Muscle of arm (tissue), 12 donors: Measurements from ENCODE around the gene BPIFA3. TPM values are rescaled to one million over a fixed set of nuclear protein-coding genes. Genes with fewer than 3 reads are reported as not detected.

ENCODE experiments used
- DNase-seq: peaks from one replicate; pipeline ENCODE4 v3.0.0-alpha.2; 2013
- polyA plus RNA-seq, 12 donors: library from polyadenylated mRNA; unstranded; fragments of 120-200 nt; gene quantifications; one replicate each; pipeline ENCODE4 v1.2.1, GENCODE V29; 2013; ENCODE audit not compliant: insufficient read length in 12 of 12

The BPIFA3 gene
- polyA plus RNA-seq, 12 donors = not detected

- no peak for DNase-seq
Observed at GRCh38 chr20:33261465-33261864, 44.3 kb downstream of the BPIFA3 start.

- peak; percentile 55 for DNase-seq
Observed at GRCh38 chr20:33262658-33263065, 45.5 kb downstream of the BPIFA3 start.

- DNase-seq = no peak
Observed at GRCh38 chr20:33263784-33264183, 46.6 kb downstream of the BPIFA3 start.

GRCh38 chr20:33267701-33268100, 50.5 kb downstream of the BPIFA3 start:
- no peak for DNase-seq

GRCh38 chr20:33272155-33272873, 55.2 kb downstream of the BPIFA3 start:
- no peak for DNase-seq

GRCh38 chr20:33273117-33273851, 56.1 kb downstream of the BPIFA3 start:
- DNase-seq = no peak

- no peak for DNase-seq
Observed at GRCh38 chr20:33275215-33275614, 58.1 kb downstream of the BPIFA3 start.

- no peak for DNase-seq
Observed at GRCh38 chr20:33275871-33276270, 58.7 kb downstream of the BPIFA3 start.

- DNase-seq = no peak
Observed at GRCh38 chr20:33276303-33277113, 59.4 kb downstream of the BPIFA3 start.

Other genes with a start within 250 kb of the BPIFA3 start
- not detected for gene SUN5, start 212.9 kb upstream of the BPIFA3 start, polyA plus RNA-seq
- not detected for gene BPIFB2, start 209.6 kb upstream of the BPIFA3 start, polyA plus RNA-seq
- not detected for gene BPIFB6, start 185.7 kb upstream of the BPIFA3 start, polyA plus RNA-seq
- under 1 TPM in 3 of 12 donors, not detected in 9; 0.13 to 0.16 (median 0.14) TPM for gene BPIFB3, start 163.4 kb upstream of the BPIFA3 start, polyA plus RNA-seq
- under 1 TPM in 5 of 12 donors, not detected in 7; 0.11 to 0.29 (median 0.14) TPM for gene BPIFB4, start 137.7 kb upstream of the BPIFA3 start, polyA plus RNA-seq
- gene BPIFA2, start 49.2 kb upstream of the BPIFA3 start, polyA plus RNA-seq = not detected
- gene BPIFA1, start 18.6 kb downstream of the BPIFA3 start, polyA plus RNA-seq = not detected
- under 1 TPM in 2 of 12 donors, not detected in 10; 0.09 to 0.14 TPM for gene BPIFB1, start 65.9 kb downstream of the BPIFA3 start, polyA plus RNA-seq
- 10 to 100 TPM in 11 of 12 donors, not detected in 1; 16.1 to 31.4 (median 23.8) TPM for gene CDK5RAP1, start 184.2 kb downstream of the BPIFA3 start, polyA plus RNA-seq
- gene SNTA1, start 226.4 kb downstream of the BPIFA3 start, polyA plus RNA-seq = 10 to 100 TPM in 11 of 12 donors, not detected in 1; 11.2 to 41.1 (median 28.4) TPM